Fibroblast of skin of left biceps (primary cell): ENCODE results near the gene HEXA.

Source experiments
- DNase-seq, 2 experiments: peaks; one replicate each; pipeline ENCODE4 v3.0.0-alpha.2; 2013; ENCODE audit warnings: low read depth in 2 of 2

Gene HEXA

DNA sequence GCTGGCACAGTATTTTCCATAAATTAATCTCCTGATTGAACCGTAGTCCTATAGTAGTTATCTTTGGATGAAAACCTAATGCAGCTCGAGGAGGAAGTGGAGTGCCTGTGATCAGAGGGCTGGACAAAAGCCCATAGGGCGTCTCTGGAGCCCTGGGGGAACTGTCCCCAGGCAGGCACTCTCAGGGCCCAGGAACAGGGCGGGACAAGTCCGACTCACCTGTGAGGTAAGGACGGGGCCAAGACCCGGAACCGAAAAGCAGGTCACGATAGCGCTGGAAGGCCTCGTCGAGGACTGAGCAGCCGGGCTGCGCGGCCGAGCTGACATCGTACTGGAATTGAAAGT lies 341 bp downstream of the HEXA start:
- DNase-seq = no peak

GRCh38 chr15:72372361-72372760 lies 3.5 kb downstream of the HEXA start:
- DNase-seq = no peak

GRCh38 chr15:72369964-72370363 lies 5.8 kb downstream of the HEXA start:
- no peak for DNase-seq

- no peak for DNase-seq
Measured at GRCh38 chr15:72368899-72369298, 6.9 kb downstream of the HEXA start.

- DNase-seq = no peak
Measured at GRCh38 chr15:72368325-72368724, 7.5 kb downstream of the HEXA start.

- no peak for DNase-seq
Measured at GRCh38 chr15:72365844-72366243, 10.0 kb downstream of the HEXA start.

DNA sequence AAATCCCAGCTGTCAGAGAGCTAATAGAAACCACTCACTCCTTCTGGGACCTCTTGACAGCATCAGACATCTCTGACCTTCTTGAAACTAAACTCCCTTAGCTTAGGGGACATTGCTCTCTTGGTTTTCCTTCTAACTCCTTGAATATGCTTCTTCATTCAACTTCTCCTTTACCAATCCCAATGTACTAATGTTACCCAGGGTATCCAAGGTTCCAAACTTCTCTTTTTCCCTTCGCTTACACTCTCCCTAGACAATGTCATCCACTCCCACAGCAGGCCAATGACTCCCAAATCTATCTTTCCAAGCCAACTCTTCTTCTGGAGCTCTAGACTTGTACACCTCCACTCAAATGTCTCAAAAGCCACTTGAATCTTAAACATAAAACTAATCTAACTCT lies 14.6 kb downstream of the HEXA start:
- no peak for DNase-seq

GRCh38 chr15:72358650-72359171 lies 17.1 kb downstream of the HEXA start:
- no peak for DNase-seq

DNA sequence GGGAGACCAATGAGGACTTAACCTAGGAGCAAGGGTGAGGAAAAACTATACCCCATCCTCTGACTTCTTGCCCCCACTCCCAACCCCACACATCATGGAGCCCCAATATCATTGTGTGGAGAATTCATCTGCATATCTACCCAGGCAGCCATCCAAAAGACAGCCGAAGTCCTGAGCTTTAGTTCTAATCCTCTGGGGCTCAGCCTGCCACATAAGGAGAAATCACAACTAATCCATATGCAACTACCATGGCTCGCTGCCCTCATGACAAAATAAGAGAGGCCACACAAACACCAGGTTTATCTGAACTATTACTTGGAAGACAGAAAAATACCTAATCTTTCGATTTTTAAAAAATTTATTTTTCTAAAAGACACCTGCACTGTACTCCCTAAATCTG lies 17.7 kb downstream of the HEXA start:
- no peak for DNase-seq

- no peak for DNase-seq
Measured at GRCh38 chr15:72354496-72354895, 21.3 kb downstream of the HEXA start.

DNA sequence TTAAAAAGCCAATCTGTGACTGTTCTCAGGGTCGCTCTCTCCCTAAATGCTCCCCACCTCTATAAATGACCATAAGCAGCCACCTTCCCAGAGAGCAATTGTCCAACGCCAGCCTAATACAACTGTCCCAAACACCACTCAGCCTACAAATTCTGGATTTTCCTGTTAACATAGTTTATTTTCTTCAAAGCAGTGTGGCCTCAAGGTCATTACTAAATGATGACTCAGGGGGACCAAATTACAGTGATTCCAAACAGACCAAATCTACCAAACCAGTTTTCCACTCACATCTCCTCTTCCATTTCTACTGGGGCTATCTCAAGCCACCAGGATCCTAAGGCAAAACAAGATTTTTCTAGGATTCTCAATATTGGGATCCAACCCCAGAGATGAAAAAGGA lies 22.5 kb downstream of the HEXA start:
- DNase-seq = no peak

DNA sequence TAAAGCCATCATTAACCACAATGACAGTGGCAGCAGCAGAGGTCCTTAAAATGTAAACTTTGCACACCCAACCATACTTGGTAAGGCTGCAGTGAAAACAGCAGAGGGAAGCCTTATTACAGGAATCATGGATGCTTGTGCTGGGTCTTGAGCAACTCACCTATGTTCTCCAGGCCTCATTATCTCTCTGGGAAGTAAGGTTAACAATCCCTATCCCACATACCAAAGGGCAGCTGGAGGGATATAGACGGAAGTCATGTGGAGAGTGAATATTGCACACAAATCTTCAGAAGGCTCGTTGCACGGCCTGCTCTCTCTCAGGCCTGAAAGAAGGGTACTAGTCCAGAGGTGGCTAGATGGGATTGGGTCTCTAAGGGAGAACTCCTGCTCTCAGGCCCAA lies 30.0 kb downstream of the HEXA start:
- no peak for DNase-seq

- DNase-seq = no peak
Measured at GRCh38 chr15:72345280-72345679, 30.5 kb downstream of the HEXA start.

DNA sequence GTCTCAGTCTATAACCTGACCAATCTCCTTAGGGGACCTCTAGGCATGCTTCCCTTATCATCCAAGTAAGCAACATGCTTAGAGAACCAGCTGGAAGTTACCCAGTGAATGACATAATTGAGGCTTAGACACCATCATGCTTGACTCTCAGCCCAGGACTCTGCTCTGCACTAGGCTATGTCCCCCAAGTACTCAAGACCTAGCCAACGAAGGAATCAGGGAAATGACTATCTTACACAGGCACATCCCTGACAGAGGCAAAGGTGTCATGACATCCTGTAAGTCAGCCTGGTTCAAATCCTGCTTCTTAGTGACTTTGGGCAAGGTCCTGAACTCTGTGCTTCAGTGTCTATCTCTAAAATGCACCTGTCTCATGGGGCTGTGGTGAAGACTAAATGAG lies 31.2 kb downstream of the HEXA start:
- no peak for DNase-seq

DNA sequence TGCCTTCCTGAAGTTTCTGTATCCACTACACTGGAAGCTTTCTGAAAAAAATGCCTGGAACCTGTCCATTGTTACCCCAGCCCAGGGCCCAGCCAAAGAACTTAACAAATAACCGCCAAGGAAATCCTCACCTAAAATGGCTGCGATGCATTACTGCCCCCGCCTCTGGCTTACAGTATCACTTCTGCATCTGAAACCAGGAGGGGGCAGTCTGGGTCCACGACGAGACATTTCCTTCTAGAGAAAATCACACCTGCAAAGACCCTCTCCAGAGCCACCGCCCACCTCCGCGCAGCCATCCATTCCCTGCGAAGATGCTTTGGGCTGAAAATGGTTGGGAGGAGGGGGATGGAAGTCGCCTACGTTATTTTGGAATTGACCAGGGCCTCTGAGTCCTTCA lies 33.4 kb downstream of the HEXA start:
- no peak for DNase-seq

DNA sequence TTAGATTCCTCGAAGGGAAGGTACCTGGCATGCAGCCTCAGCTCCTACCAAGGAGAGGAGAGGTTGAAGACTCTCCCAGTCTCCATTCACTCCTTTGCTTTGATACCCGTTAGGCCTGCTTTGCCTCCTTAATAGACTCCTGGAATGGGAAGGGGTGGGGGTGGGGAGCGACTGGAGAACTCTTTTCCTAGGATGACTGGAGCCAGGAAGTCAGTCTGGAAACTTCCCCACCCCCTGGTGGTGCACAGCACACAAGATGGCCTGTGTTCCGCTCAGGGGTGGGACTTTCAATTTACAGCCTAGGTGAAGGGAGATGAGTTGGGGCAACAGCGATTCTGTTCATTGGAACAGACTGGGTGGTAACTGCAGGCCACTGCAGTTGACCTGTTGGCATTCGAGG lies 34.5 kb downstream of the HEXA start:
- DNase-seq = no peak

DNA sequence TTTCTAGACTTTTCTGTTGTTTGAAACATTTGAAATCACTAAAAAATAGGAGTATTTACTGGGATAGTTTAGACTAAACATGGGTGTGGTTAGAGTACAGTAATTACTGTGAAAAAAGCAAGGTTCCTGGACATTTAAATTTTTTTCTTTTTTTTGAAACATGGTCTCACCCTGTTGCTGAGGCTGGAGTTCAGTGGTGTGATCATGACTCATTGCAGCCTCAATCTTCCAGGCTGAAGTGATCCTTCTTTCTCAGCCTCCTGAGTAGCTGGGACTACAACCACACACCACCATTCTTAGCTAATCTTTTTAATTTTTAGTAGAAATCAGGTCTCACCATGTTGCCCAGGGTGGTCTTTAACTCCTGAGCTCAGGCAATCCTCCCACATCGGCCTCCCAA lies 35.4 kb downstream of the HEXA start:
- DNase-seq = no peak

DNA sequence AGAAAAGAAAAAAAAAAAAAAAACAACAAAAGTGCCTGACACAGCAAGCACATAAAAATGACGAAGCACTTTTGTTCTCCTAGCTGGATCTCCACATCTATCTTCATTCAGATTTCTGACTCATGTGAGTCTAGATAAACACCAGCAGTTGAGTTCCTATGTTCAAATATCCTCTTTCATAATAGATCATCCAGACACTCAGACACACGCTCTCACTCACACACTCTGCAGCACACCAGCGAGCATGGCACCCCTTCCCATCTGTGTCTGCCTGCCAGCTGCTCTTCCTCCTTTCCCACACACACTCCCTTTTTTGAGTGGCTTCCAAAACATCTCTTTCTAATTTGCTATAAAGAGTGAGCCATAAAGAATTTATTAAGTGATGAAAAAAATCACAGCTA lies 36.0 kb downstream of the HEXA start:
- DNase-seq = peak; percentile 95

DNA sequence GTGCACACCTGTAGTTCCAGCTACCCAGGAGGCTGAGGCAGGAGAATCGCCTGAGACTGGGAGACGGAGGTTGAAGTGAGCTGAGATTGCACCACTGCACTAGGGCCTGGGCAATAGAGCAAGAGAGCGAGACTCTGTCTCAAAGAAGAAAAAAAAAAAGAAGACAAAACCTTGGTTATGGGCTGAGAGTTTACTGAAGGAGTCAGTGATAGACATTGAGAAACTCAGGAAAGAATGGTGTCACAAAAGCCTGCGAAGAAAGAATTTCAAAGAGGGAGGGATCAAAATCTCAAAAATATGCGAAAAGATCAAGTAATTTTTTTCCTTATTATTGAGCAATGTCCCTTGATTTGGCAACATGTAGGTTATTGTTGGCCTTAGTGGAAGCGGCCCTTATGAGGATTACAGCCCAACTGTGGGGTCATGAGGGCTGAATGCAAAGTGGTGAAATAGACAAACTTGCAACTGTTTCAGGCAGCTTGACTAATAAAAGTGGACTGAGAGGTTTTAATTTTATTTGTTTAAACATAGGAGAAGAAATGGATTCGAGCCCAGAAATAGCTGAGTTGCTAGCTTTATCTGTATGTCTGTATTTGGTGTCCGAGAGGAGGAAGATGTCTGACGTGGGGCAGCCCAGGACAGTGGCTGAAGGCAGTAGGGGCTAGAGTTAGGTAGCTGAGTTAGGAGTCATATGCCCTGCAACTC lies 37.0 kb downstream of the HEXA start:
- DNase-seq = peak; percentile 56 to 59

- no peak for DNase-seq
Measured at GRCh38 chr15:72338148-72338547, 37.7 kb downstream of the HEXA start.

- DNase-seq = no peak
Measured at GRCh38 chr15:72334842-72335241, 41.0 kb downstream of the HEXA start.

DNA sequence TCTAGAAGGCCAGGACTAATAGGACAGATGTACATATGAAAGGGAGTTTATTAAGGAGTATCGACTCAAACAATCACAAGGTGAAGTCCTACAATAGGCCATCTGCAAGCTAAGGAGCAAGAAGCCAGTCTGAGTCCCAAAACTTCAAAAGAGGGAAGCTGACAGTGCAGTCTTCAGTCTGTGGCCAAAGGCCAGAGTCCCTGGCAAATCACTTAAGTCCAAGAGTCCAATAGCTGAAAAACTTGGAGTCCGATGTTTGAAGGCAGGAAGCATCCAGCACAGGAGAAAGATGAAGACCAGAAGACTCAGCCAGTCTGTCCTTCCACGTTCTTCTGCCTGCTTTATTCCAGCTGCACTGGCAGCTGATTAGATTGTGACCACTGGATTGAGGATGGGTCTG lies 44.8 kb downstream of the HEXA start:
- DNase-seq = no peak

- no peak for DNase-seq
Measured at GRCh38 chr15:72323752-72324151, 52.1 kb downstream of the HEXA start.

DNA sequence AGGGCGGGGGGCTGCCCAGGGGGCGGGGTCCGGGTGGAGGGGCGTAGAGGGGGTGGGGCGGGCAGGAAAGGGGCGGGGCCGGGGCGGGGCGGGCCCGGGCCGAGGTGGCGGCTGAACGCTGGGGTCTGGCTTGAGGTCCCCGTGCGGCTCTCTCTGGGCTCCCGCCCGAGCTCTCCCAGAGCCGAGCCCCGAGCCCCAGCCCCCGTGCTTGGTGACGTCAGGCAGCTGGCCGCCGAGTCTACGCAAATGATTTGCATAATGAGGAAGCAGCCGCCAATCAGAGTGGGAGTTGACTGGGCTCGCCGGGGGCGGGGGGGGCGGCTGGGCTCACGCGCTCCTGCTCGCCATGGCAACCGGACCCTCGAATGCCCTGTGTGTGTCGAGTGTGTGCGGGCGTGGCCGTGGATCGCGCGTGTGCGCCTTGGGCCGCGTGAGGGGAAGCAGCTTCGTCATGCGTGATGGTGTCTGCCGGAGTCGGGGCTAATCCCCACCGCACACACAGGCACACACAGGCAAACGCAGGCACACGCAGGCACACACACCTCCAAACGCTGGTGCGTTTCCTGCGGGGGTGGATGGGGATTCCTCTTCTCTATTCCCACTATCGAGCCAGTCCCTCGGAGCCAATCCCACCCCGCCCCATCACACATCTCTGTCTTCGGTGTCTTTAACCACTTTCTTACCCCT lies 55.7 kb downstream of the HEXA start, which contains the start of gene CELF6:
TSS of gene CELF6 (minus strand) at position 173 of the 687 bp plus-strand sequence. CDS start 283 bp downstream, outside the sequence.
- DNase-seq = peak; percentile 25 to 34
